Upper lobe of left lung (tissue), 6 donors: ENCODE results near the gene ZFR2. TPM values are rescaled to one million over a fixed set of nuclear protein-coding genes. Genes with fewer than 3 reads are reported as not detected.

ENCODE experiments used
- ATAC-seq, 2 donors: fragments of 200-7000 bp; cut with Tn5 transposase; one replicate each; pipeline ENCODE4 v1.9.1; 2022; ENCODE audit warnings: mild to moderate bottlenecking in 2 of 2, moderate library complexity in 2 of 2; ENCODE audit not compliant: low FRiP score in 2 of 2
- DNase-seq, 2 donors: peaks; one replicate each; pipeline ENCODE4 v3.0.0-alpha.2; 2019 to 2020
- H3K27ac ChIP-seq, 4 donors: fragments of 200-600 bp; sonication (generic); one replicate each; pipeline ENCODE4 v1.5.1; 2016 to 2019
- H3K27me3 ChIP-seq, 4 donors: fragments of 200-600 bp; sonication (generic); one replicate each; pipeline ENCODE4 v1.5.1; 2017 to 2019
- H3K36me3 ChIP-seq, 4 donors: fragments of 200-600 bp; sonication (generic); one replicate each; pipeline ENCODE4 v1.5.1; 2016 to 2019
- H3K4me1 ChIP-seq, 4 donors: fragments of 200-600 bp; sonication (generic); one replicate each; pipeline ENCODE4 v1.5.1; 2018 to 2019
- H3K4me3 ChIP-seq, 4 donors: fragments of 200-600 bp; sonication (generic); one replicate each; pipeline ENCODE4 v1.5.1; 2017 to 2019; ENCODE audit warnings: mild to moderate bottlenecking in 2 of 4, moderate library complexity in 1 of 4
- H3K9me3 ChIP-seq, 4 donors: fragments of 200-600 bp; sonication (generic); one replicate each; pipeline ENCODE4 v1.5.1; 2018 to 2019
- EP300 ChIP-seq, 4 donors: sonication (generic); formaldehyde crosslinking; IDR thresholded peaks; one replicate each; pipeline ENCODE4 v1.5.1; 2017; ENCODE audit warnings: antibody characterized with exemption in 4 of 4, control low read depth in 2 of 4
- POLR2A ChIP-seq, 4 donors: fragments of 450-650 bp; IDR thresholded peaks; one replicate each; pipeline ENCODE4 v1.5.1; 2016 to 2017; ENCODE audit warnings: antibody characterized with exemption in 4 of 4, mild to moderate bottlenecking in 2 of 4
- POLR2AphosphoS5 ChIP-seq, 2 donors: sonication (generic); formaldehyde crosslinking; IDR thresholded peaks; one replicate each; pipeline ENCODE4 v1.5.1; 2017; ENCODE audit warnings: antibody characterized with exemption in 2 of 2
- WGBS, 2 donors: methylation state at CpG; one replicate each; pipeline ENCODE4 v1.1.5; 2017 to 2018; 5-methylcytosine and 5-hydroxymethylcytosine counted together
- total RNA-seq, 6 donors: library from RNA; depleted of rRNA in 4 of 6; stranded (reverse); fragments of >200 nt in 4 of 6; gene quantifications; one replicate each; pipeline versions ENCODE4 v1.1.0 to v1.2.1, GENCODE V29; 2016 to 2021
- TF ChIP-seq, protein P1 (sequence below), 6 experiments: fragments of 450-650 bp in 4 of 6; fragments of 200-600 bp in 2 of 6; sonication (generic) in 2 of 6; IDR thresholded peaks; one replicate each; pipeline ENCODE4 v1.5.1; 2016 to 2019; ENCODE audit warnings: antibody characterized with exemption in 6 of 6
- donor health status: DM: no; HTN: no; CAD: no; lungs with moderate emphysema.
- donor health status: DM: no; HTN: yes; CAD: no; lungs with severe emphysema.

Gene ZFR2
- total RNA-seq, 6 donors from 2014 or later = 0.11 to 4.2 (median 0.30) TPM; not detected in 3

DNA sequence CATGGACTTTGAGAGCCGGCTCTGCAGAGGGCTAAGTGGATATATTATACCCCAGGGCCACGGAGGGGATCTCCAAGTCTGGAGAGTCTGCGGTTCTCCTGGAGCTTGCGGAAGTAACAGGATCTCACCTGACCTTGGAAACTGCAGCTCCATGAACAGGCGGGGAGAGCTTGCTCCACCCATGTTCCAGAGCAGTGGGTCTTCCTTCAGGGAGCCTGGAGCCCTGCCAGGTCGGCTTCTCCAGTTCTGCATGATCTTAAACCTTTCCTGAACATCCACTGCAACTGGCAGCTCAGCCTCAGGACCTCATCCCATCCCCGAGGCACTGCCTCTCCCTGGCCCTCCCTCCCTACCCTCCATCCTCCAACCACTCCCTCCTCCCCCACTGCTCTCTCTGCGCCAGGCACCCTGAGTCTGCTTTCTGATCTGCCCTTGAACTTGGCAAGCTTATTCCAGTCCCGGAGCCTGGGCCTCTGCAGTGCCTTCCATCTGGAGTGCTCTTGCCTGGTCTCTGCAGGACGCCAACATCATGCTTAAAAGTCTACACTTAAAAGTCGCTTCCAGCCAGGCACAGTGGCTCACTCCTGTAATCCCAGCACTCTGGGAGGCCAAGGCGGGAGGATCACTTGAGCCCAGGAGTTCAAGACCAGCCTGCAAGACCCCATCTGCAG lies 24.8 kb upstream of the ZFR2 start:
- no peaks in the 10 kb centered on the region for H3K27me3 ChIP-seq
- ATAC-seq (no peak), DNase-seq (no peak)
- 69 to 70% methylated on average over 7 to 12 of the region's 12 CpGs for WGBS, 2 donors
- H3K27ac ChIP-seq = no peak overlapping the region
- no peak for TF ChIP-seq POLR2AphosphoS5 (IDR thresholded peaks at IDR 0.05)
- TF ChIP-seq POLR2A (IDR thresholded peaks at IDR 0.05) = no peak
- TF ChIP-seq, protein P1, sequence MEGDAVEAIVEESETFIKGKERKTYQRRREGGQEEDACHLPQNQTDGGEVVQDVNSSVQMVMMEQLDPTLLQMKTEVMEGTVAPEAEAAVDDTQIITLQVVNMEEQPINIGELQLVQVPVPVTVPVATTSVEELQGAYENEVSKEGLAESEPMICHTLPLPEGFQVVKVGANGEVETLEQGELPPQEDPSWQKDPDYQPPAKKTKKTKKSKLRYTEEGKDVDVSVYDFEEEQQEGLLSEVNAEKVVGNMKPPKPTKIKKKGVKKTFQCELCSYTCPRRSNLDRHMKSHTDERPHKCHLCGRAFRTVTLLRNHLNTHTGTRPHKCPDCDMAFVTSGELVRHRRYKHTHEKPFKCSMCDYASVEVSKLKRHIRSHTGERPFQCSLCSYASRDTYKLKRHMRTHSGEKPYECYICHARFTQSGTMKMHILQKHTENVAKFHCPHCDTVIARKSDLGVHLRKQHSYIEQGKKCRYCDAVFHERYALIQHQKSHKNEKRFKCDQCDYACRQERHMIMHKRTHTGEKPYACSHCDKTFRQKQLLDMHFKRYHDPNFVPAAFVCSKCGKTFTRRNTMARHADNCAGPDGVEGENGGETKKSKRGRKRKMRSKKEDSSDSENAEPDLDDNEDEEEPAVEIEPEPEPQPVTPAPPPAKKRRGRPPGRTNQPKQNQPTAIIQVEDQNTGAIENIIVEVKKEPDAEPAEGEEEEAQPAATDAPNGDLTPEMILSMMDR (IDR thresholded peaks at IDR 0.05) = no peak
- TF ChIP-seq EP300 (IDR thresholded peaks at IDR 0.05) = no peak
- no peak overlapping the region for H3K4me3 ChIP-seq
- no peaks in the 10 kb centered on the region for H3K4me1 ChIP-seq
- no peaks in the 10 kb centered on the region for H3K36me3 ChIP-seq
- H3K9me3 ChIP-seq = no peaks in the 10 kb centered on the region

DNA sequence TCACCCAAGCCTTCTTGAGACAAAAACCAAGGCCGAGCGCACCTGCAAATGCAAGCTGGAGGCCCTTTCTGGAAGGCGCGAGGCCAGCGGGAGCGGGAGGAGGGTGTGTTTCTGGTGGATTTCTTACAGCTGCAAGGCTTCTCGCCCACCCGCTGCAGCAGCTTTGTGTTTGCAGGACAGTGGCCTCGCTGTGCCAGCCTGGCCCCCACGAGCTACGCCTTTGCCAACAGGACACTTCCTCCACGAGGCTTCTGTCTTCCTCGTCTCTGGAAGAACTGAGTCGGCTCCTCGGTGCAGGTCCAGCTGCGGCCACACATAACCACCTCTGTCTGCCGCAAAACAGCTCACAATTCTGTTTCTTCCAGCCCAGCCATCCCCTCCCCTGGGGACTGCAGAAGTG lies 21.8 kb upstream of the ZFR2 start:
- Histone ChIP-seq H3K4me1 (no peaks in the 10 kb centered on the region), H3K36me3 (no peaks in the 10 kb centered on the region), H3K27me3 (no peaks in the 10 kb centered on the region), H3K27ac (no peak overlapping the region), H3K4me3 (no peak overlapping the region), H3K9me3 (no peaks in the 10 kb centered on the region)
- 77% methylated on average over 13 to 16 of the region's 17 CpGs for WGBS, 2 donors
- TF ChIP-seq, protein P1 (IDR thresholded peaks at IDR 0.05) = no peak
- TF ChIP-seq POLR2AphosphoS5 (IDR thresholded peaks at IDR 0.05) (no peak), POLR2A (IDR thresholded peaks at IDR 0.05) (no peak), EP300 (IDR thresholded peaks at IDR 0.05) (no peak)
- DNase-seq (no peak), ATAC-seq (no peak)

DNA sequence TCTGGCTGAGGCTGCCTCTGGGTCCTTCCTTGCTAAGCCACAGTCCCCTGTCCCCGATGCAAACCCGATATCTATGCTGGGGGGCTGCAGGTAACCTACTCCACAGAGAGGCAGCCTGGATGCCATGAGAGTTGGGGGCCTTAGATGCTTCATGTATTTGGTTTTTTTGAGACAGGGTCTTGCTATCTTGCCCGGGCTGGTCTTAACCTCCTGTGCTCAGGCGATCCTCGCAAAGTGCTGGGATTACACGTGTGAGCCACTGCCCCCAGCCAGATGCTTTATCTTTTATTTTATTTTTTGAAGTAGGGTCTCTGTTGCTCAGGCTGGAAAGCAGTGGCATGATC lies 13.2 kb upstream of the ZFR2 start:
- TF ChIP-seq, protein P1 (IDR thresholded peaks at IDR 0.05) = no peak
- TF ChIP-seq EP300 (IDR thresholded peaks at IDR 0.05) (no peak), POLR2AphosphoS5 (IDR thresholded peaks at IDR 0.05) (no peak), POLR2A (IDR thresholded peaks at IDR 0.05) (no peak)
- Histone ChIP-seq H3K27ac (no peak overlapping the region), H3K4me3 (no peak overlapping the region), H3K4me1 (peaks cover 0 to 8% (median 0%) of the 10 kb centered on the region in 4 donors), H3K9me3 (no peaks in the 10 kb centered on the region), H3K36me3 (no peaks in the 10 kb centered on the region), H3K27me3 (peaks cover 0 to 25% (median 16%) of the 10 kb centered on the region in 4 donors)
- DNase-seq (no peak), ATAC-seq (no peak)
- 25 to 32% methylated on average over 6 of the region's 6 CpGs for WGBS, 2 donors

DNA sequence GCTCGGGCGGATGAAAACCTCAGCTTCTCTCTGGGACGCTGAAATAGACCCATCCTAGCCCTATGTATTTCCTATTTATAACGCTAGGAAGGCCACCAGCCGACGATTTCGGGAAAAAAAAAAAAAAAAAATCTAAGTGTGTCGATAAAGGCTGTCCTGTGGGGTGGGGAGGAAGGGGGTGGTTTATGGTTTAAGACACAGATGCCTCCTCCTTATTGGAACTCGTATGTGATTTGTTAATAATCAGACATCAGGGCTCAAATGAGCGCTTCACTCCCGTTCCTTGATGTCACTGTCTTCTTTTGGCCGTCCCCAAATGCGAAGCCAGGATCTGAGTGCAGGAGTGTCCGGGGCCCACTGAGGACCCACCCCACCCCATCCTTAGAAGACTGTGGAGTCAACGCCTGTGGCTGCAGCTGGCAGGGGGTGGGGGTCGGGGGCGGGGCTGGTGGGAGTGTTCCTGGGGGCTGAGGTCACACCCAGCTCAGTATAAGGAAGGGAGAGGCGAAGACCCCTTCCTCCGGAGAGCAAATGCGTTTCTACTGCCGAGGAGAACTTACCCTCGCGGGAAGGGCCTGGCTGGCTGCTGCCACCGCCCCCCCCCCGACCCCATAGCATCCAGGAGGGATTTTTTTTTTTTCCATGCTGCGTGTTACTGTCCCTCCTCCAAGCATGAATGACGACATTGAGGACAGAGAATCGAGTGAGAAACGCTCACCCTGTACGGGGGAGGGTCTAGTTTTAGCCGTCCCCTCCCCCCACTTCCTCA lies 12.6 kb upstream of the ZFR2 start:
- WGBS, 2 donors = 2 to 4% methylated on average over 30 to 31 of the region's 31 CpGs
- no peak for ATAC-seq
- Histone ChIP-seq H3K4me3 (no peak overlapping the region), H3K36me3 (no peaks in the 10 kb centered on the region), H3K4me1 (peaks cover 0 to 8% (median 0%) of the 10 kb centered on the region in 4 donors), H3K27ac (no peak overlapping the region), H3K9me3 (no peaks in the 10 kb centered on the region), H3K27me3 (peaks cover 0 to 25% (median 16%) of the 10 kb centered on the region in 4 donors)
- DNase-seq = no peak
- TF ChIP-seq EP300 (IDR thresholded peaks at IDR 0.05) (no peak), POLR2A (IDR thresholded peaks at IDR 0.05) (no peak), POLR2AphosphoS5 (IDR thresholded peaks at IDR 0.05) (no peak)
- TF ChIP-seq, protein P1 (IDR thresholded peaks at IDR 0.05) = no peak
